PFSK-1 (cell line): Measurements from ENCODE around the gene KCNE4.

Experiments
- REST ChIP-seq, 2 experiments: IDR thresholded peaks; 2 replicates each; pipeline versions ENCODE4 v1.6.1 to v1.8.0; 2011 to 2012; ENCODE audit warnings: low read depth in 2 of 2, low read length in 2 of 2, control low read depth in 1 of 2, inconsistent platforms in 1 of 2, mild to moderate bottlenecking in 1 of 2, moderate library complexity in 1 of 2; ENCODE audit not compliant: insufficient read depth in 1 of 2
- SIN3A ChIP-seq: IDR thresholded peaks from 2 replicates; pipeline ENCODE4 v1.6.1; 2012; ENCODE audit warnings: mild to moderate bottlenecking, low read length, moderate library complexity, borderline replicate concordance; ENCODE audit not compliant: insufficient read depth
- TAF1 ChIP-seq: IDR thresholded peaks from 2 replicates; pipeline ENCODE4 v1.6.1; 2012; ENCODE audit warnings: low read length, control low read depth, borderline replicate concordance; ENCODE audit not compliant: insufficient read depth

GRCh38 chr2:223058952-223059716, 7.1 kb downstream of the KCNE4 start:
- TF ChIP-seq REST (IDR thresholded peaks at IDR 0.05; ENCODE audit: insufficient read depth in 1 of 2, low read depth in 2 of 2, low read length in 2 of 2) (no peak), SIN3A (no peak), TAF1 (no peak)
